Body of pancreas (tissue), 4 donors: ENCODE measurements around the gene FAM222B. TPM values are rescaled to one million over a fixed set of nuclear protein-coding genes. Genes with fewer than 3 reads are reported as not detected.
"Not testable (repeated sequence)": the region's sequence is repeated elsewhere in the genome, so short reads cannot be mapped to it uniquely, and the experiment has no call there.

Source experiments
- ATAC-seq: fragments of 150-250 bp; one replicate; pipeline ENCODE4 v1.9.1; 2016
- DNase-seq, 4 donors: peaks; one replicate each; pipeline ENCODE4 v3.0.0-alpha.2; 2019
- H3K27ac ChIP-seq, 4 donors: fragments of 200-600 bp; sonication (generic); 1 replicate in 3 of 4; 2 replicates in 1 of 4; pipeline versions ENCODE4 v1.5.1 to v1.6.1; 2016 to 2019; ENCODE audit warnings: mild to moderate bottlenecking in 1 of 4, mixed read lengths in 1 of 4, moderate library complexity in 1 of 4
- H3K27me3 ChIP-seq, 2 donors: fragments of 200-600 bp; sonication (generic); one replicate each; pipeline ENCODE4 v1.6.0; 2016; ENCODE audit warnings: mild to moderate bottlenecking in 1 of 2
- H3K36me3 ChIP-seq, 2 donors: fragments of 200-600 bp; sonication (generic); replicated peaks in 1 of 2; 2 replicates each; pipeline ENCODE4 v1.5.1; 2016; ENCODE audit warnings: low read depth in 2 of 2; ENCODE audit not compliant: insufficient read depth in 1 of 2
- H3K4me1 ChIP-seq: fragments of 200-600 bp; sonication (generic); one replicate; pipeline ENCODE4 v1.6.0; 2016
- H3K4me3 ChIP-seq, 2 donors: fragments of 200-600 bp; sonication (generic); 1 replicate in 1 of 2; 2 replicates in 1 of 2; pipeline ENCODE4 v1.5.1; 2016 to 2019
- H3K9me3 ChIP-seq, 3 donors: fragments of 200-600 bp; sonication (generic); 1 replicate in 2 of 3; 2 replicates in 1 of 3; pipeline ENCODE4 v1.5.1; 2016
- CTCF ChIP-seq, 7 experiments: fragments of 450-650 bp in 4 of 7; fragments of 200-600 bp in 3 of 7; sonication (generic) in 3 of 7; IDR thresholded peaks; one replicate each; pipeline ENCODE4 v1.5.1; 2016 to 2019; ENCODE audit warnings: antibody characterized with exemption in 7 of 7
- POLR2A ChIP-seq, 3 donors: fragments of 450-650 bp; IDR thresholded peaks; one replicate each; pipeline ENCODE4 v1.6.1; 2016; ENCODE audit warnings: antibody characterized with exemption in 3 of 3, mild to moderate bottlenecking in 2 of 3
- WGBS, 2 donors: methylation state at CpG; one replicate each; pipeline ENCODE4 v1.1.5; 2017; 5-methylcytosine and 5-hydroxymethylcytosine counted together
- intact Hi-C: fragments of 100-400 bp; cut with DNase I; formaldehyde crosslinking; loops from one replicate; pipeline ENCODE4 v1.15.1; 2023
- total RNA-seq, 2 donors: library from RNA; depleted of rRNA; stranded (reverse); fragments of >200 nt; gene quantifications; one replicate each; pipeline ENCODE4 v1.1.0, GENCODE V29; 2016

The FAM222B gene
- total RNA-seq, 2 donors from 2014 or later = 9.9 to 15.3 TPM

- 75 to 86% methylated on average over 4 of the region's 4 CpGs for WGBS, 2 donors
- H3K27me3 ChIP-seq = no peaks in the 10 kb centered on the region
- DNase-seq = no peak
- H3K27ac ChIP-seq = no peak overlapping the region
- H3K4me1 ChIP-seq = no peaks in the 10 kb centered on the region
- no peak overlapping the region for H3K4me3 ChIP-seq
- no peaks in the 10 kb centered on the region for H3K36me3 ChIP-seq
- no peaks in the 10 kb centered on the region for H3K9me3 ChIP-seq
- ATAC-seq = no peak
- intact Hi-C loops = no loop called here
- TF ChIP-seq CTCF (IDR thresholded peaks at IDR 0.05) (no peak), POLR2A (IDR thresholded peaks at IDR 0.05) (no peak)
Measured at GRCh38 chr17:28788100-28788499, 54.5 kb downstream of the FAM222B start.

GRCh38 chr17:28783161-28783560 is 59.4 kb downstream of the FAM222B start:
- 75 to 88% methylated on average over 3 of the region's 3 CpGs for WGBS, 2 donors
- intact Hi-C loops = no loop called here

GRCh38 chr17:28779601-28780000 is 63.0 kb downstream of the FAM222B start:
- ATAC-seq = not testable (repeated sequence)

More at GRCh38 chr17:28783161-28783560, 59.4 kb downstream of the FAM222B start:
- TF ChIP-seq POLR2A (IDR thresholded peaks at IDR 0.05) (no peak), CTCF (IDR thresholded peaks at IDR 0.05) (no peak)
- Histone ChIP-seq H3K9me3 (no peaks in the 10 kb centered on the region), H3K4me3 (no peak overlapping the region), H3K27ac (no peak overlapping the region), H3K27me3 (no peaks in the 10 kb centered on the region), H3K36me3 (no peaks in the 10 kb centered on the region), H3K4me1 (no peaks in the 10 kb centered on the region)
- DNase-seq (no peak), ATAC-seq (no peak)

GRCh38 chr17:28777178-28777577 is 65.4 kb downstream of the FAM222B start:
- no peaks in the 10 kb centered on the region for H3K27me3 ChIP-seq
- DNase-seq = no peak
- intact Hi-C loops = no loop called here
- H3K9me3 ChIP-seq = no peaks in the 10 kb centered on the region
- no peak overlapping the region for H3K4me3 ChIP-seq
- 43 to 56% methylated on average over 1 of the region's 1 CpG for WGBS, 2 donors
- H3K36me3 ChIP-seq = no peaks in the 10 kb centered on the region
- no peak for ATAC-seq
- peaks cover 11% of the 10 kb centered on the region for H3K4me1 ChIP-seq
- TF ChIP-seq CTCF (IDR thresholded peaks at IDR 0.05) = no peak
- no peak for TF ChIP-seq POLR2A (IDR thresholded peaks at IDR 0.05)
- H3K27ac ChIP-seq = no peak overlapping the region

More at GRCh38 chr17:28779601-28780000, 63.0 kb downstream of the FAM222B start:
- H3K9me3 ChIP-seq, H3K36me3 ChIP-seq, intact Hi-C loops, H3K4me1 ChIP-seq, DNase-seq, H3K27ac ChIP-seq, H3K27me3 ChIP-seq, H3K4me3 ChIP-seq: not testable (repeated sequence)
- 96 to 97% methylated on average over 13 of the region's 13 CpGs for WGBS, 2 donors

GRCh38 chr17:28774206-28774605 is 68.4 kb downstream of the FAM222B start:
- H3K4me1 ChIP-seq = peaks cover 11% of the 10 kb centered on the region
- peak overlapping the region in 1 of 4 donors; percentile 36 for H3K27ac ChIP-seq
- DNase-seq = no peak
- H3K27me3 ChIP-seq = no peaks in the 10 kb centered on the region
- H3K9me3 ChIP-seq = no peaks in the 10 kb centered on the region
- intact Hi-C loops = no loop called here
- no peak overlapping the region for H3K4me3 ChIP-seq
- no peaks in the 10 kb centered on the region for H3K36me3 ChIP-seq
- WGBS, 2 donors = 12 to 23% methylated on average over 3 of the region's 3 CpGs
- no peak for ATAC-seq
- no peak for TF ChIP-seq POLR2A (IDR thresholded peaks at IDR 0.05)
- TF ChIP-seq CTCF (IDR thresholded peaks at IDR 0.05) = no peak
